GM04504 (cell line): Measurements from ENCODE around the gene ECI2.
A peak's percentile ranks its signal among the peaks of the same experiment; 100 is the strongest.

ENCODE experiments used
- DNase-seq: peaks from one replicate; pipeline ENCODE4 v3.0.0-alpha.2; 2012; ENCODE audit warnings: low read depth

The ECI2 gene, protein sequence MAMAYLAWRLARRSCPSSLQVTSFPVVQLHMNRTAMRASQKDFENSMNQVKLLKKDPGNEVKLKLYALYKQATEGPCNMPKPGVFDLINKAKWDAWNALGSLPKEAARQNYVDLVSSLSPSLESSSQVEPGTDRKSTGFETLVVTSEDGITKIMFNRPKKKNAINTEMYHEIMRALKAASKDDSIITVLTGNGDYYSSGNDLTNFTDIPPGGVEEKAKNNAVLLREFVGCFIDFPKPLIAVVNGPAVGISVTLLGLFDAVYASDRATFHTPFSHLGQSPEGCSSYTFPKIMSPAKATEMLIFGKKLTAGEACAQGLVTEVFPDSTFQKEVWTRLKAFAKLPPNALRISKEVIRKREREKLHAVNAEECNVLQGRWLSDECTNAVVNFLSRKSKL

DNA sequence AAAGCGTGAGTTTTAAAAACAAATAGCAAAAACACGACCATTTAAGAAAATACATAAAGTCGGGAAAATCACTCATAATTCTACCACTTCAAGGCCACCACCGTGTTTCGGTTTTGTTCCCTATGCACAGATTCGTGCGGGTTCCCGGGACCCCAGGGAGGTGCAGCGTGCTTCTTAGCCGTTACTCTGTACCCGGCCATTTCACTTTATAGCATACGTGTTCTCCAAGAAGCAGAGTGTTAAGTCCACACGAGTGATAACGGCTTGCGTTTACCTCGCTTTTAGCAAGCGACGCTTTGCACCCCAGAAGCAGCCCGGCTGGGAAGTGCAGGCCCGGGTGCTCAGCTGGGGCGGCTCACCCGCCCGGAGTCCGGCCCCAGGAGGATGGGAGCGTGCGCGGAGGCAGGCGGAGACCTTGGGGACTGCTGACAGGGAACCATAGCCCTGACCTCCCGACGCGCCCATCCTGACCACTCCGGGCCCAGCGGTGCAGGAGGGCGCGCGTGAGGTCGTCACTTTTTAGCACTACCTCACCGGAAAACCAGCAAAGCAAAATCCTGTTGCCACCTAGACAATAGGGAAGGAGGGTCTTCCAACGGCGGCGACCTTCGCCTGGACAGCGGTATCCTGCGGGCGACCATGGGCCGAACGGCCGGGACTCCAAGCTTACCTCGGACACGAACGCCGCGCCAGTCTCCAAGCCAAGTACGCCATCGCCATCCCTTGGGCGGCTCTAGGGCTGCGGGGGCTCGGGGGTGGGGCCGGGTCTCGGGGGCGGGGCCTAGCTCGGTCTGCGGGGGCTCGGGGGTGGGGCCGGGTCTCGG lies at the start of gene ECI2:
TSS of gene ECI2 (minus strand) at position 735 of the 824 bp plus-strand sequence. CDS start at position 720, 15 bp downstream.
- no peak for DNase-seq

DNA sequence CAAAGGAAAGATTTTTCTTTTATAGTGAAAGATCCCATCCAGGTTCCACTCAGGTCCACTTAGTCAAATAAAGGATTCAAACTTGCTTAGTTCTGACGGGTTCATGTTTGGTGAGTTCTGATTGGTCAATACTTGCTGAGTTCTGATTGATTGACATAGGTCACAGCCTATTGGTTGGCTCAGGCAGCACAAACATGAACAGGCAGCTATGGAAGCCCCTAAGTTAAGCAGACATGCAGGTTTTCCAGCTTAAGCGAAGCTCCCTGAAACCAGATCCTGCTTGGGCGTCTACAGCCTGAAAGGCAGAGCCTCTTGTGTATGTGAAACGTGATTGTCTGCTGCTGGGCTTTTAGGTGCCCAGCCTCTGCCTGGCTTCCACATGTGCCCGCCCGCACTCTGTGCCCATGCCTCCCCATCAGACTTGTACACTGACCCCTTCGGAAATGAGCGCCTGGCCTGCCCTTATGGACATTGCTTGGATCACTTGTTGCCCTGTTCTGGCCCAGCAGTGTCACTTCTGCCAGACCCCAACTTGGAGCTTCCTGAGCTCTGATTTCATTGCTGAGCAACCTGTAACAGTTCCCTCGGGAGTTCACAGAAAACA lies 45.4 kb upstream of the ECI2 start:
- peak; percentile 5 for DNase-seq

DNA sequence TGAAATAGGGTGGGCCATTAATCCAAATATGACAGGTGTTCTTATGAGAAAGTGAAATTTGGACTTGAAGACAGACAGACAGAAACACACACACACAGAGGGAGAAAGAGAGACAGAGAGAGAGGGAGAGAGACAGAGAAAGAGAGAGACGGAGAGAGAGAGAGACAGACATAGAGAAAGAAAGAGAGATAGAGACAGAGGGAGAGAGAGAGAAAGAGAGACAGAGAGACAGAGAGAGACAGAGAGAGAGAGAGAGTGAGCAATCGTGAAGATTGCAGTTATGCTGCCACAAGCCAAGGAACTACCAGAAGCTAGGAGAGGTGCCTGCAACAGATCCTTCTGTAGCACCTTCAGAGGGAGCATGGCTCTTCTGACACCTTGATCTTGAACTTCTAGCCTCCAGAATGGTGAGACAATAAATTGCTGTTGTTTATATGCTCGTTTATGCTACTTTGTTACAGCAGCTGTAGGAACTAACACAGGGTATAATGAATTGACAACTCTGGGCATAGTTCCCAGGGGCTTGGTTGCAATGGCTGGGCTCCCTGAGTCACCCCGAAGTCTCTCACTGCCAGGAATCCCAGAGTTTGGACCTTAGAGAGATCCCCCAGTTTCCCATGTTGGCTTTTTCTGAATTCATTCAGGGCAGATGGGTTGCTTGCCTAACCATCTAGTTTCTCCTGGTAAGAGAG lies 44.7 kb upstream of the ECI2 start:
- DNase-seq: no peak

DNA sequence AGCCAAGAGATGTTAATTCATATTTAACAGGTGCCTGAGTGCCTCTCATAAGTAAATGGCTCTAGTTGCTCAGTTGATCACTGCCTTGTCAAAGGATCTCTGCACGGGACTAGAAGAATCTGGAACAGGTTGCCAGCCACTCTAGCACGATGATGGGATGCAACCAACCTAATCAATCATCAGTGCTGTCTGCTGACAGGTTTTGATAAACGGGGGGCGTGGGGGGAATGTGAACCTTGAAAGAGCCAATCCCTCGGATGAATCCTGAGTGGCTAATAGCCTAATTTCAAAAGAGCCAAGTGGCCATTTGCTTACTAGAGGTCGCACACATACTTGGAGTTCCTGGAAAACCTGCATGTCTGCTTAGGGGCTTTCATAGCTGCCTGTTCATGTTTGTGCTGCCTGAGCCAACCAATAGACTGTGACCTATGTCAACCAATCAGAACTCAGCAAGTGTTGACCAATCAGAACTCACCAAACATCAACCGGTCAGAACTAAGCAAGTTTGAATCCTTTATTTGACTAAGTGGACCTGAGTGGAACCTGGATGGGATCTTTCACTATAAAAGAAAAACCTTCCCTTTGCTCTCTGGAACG lies 43.5 kb upstream of the ECI2 start:
- no peak for DNase-seq

DNA sequence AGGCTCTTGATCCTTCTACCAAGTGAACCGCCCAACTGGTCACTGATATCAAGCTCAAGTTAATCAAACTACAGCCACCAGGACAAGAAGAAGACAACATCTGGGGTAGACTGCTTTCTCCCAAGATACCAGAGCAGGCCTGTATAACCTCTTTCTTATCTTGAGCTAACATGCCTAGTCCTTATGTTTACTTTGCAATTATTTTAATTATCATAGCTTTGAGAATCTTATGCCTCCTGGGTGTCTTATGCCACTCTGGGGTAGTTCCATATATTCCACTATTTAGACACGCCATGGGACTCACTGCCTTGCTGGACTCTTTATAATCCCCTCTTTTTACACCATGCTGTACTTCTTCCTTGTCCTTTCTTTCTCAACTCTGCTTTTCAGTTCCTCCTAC lies 41.5 kb upstream of the ECI2 start:
- DNase-seq: no peak

DNA sequence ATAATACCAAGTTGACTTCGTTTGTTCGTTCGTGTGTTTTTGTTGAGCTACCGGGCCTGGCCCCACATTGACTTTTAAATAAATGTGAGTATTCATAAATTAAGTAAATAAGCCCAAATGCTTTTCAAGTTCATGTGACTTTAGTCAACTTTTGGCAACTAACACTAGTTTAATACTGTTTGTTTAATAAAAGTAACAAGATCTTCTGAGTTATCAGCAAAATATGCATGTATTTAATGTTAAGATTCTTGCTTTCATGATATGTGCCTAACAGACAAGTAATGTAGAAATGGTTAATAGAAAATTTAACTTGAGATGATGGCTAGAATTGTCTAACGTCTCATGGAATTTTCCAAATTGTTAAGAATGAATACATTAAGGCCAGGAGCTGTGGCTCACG lies 38.7 kb upstream of the ECI2 start:
- no peak for DNase-seq

DNA sequence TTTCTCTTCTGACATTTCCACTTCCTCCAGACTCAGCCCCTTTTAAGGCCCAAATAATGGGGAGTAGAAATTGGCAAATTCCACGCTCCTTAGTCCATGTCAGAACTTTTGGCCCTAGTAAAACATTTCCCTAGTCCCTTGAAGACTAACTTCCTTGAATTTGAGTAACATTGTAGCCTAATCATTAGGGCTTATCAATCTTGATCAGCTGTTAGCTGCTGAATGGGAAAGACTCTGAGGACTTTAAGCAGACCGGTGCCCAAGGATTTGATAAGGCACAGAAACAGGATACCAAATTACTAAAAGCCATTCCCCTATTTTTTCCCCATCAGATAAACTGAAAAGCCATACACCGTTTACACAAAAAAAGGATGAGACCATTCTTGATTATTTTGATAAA lies 37.0 kb upstream of the ECI2 start:
- no peak for DNase-seq

DNA sequence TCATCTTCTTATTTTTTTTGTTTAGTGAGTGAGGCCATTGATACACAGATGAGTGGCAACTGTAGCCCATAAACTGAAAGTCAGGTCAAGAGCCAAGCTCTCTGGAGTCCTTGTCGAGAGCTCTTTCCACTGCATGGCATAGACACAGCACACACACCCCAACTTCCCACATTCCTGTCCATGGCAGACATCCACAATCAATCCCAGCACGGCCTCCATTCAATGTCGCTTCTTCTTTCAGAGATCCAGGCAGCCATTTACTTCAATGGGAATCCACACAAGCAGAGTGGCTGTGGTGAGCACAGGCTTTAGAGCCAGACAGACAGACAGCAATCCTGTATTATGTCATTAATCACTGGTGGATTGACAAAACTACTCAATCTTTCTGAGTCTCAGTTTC lies 34.9 kb upstream of the ECI2 start:
- no peak for DNase-seq

DNA sequence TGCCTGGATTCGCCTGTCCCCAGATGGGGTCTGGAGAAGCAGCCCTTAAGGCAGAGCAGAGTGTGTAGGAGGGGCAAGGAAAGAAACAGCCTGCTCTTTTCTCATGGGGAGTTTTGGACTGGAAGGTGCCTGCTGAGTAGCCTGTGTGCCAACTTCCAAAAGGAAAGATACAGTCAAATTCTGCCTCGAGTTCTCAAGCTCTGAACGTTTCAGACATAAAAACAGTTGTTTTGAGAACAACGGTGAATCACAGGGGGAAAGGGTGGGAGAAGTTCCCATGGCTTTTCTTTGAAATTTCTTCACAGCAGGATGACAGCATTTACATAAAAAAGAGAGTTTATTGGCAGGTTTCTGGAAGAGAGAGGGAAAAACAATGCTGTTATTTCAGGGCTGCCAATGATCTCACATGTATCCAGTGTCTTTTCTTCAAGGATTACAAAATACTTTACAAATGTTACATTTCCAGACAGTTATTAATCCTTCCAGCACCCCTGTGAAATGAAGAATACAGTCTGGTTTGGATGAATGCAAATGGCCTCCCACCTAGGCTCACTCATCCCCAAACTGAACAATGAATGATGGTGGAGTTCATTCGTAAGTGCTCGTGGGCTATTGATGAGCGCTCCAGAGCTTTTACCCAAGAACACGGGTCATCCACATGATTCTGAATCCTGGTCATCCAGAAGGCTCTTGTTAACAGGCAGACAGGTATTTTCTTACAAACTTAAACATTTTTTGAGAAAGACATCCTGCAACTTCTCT lies 33.8 kb upstream of the ECI2 start:
- DNase-seq: peak; percentile 23

DNA sequence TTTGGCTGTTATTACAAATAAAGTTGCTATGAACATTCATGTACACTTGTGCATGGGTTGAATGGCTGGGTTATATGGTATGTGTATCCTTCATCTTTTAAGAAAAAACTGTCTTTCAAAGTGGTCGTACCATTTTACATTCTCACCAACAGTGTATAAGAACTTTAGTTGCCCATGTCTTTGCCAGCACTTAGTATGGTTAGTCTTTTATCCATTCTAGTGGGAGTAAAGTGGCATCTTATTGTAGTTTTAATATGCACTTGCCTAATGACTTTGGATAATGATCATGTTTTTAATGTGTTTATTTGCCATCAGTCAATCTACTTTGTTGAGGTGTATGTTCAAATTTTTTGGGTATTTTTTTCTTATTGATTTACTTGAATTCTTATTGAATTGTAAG lies 32.5 kb upstream of the ECI2 start:
- no peak for DNase-seq

DNA sequence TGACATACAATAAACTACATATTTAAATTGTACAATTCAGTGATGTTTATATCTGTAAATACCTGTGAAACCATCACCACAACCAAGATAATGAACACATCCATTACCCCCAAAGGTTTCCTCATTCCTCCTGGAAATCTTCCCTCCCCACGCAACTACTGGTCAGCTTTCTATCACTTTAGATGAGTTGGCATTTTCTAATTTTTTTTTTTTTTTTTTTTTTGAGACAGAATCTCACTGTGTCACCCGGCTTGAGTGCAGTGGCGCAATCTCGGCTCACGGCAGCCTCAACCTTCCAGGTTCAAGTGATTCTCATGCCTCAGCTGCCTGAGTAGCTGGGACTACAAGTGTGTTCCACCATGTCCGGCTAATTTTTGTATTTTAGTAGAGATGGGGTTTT lies 31.7 kb upstream of the ECI2 start:
- no peak for DNase-seq

DNA sequence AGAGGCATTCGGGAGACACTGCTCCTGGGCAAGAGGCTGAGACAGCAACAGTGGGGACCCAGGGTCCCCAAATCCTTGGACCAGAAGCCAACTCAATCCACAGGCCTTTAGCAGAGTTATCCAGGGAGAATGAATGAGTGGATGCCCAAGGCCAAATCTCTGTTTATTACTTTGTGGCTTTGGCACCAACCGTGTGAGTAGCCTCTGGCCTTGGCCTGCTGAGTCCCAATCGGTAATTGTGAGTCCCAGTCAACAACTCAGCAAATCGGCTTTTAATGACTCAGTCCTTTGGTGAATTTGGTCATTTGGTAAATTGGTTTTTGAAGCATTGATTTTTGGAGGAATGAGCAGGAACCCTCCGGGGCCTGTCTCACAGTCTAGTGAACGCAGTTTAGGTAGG lies 29.1 kb upstream of the ECI2 start:
- DNase-seq: no peak

DNA sequence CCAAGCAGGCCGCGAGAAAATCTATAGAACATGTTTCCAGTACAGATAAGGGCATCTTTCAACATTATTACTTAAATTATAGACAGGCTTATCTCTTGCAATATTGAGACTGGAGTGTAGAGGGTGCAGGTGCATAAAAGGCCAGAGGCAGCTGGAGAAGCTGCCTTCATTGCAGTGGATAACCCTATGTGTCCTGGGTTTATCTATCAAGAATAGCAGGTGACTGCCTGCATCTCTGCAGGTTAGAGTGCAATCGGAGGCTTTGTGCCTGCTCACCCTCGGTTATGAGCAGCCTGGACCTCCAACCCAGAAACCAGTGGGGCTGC lies 28.7 kb upstream of the ECI2 start:
- DNase-seq: no peak

DNA sequence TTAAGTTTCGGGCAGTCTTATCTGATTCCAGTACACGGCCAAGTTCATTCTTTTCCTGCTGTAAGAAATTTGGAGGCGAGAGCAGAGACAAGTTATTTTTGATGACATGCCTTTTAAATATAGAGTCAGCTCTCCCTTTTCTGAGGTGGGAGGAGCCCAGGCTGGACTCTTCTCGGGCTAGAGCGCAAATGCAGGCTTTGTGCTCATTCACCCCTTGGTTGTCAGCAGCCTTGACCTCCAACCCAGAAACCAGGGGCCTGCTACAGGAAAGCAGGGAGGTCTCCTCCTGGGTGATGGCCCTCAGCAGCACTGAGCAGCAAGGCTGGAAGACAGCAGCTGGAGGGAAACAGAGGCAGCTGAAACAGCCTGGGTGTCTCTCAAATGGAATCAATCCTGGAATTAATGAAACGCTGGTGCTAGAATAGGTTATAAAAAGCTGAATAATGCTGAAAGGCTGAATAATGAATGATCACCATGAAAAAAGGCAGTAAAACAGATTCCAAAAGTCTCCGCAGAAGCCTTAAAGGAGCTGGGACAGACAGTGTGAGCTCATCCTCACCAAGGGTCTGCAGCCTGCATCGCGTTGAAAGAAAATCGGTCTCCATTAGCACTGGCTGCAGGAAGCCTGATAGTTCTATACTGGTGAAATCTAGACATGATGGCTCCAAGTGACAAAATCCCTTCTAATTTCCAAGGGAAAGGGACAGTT lies 28.2 kb upstream of the ECI2 start:
- no peak for DNase-seq

DNA sequence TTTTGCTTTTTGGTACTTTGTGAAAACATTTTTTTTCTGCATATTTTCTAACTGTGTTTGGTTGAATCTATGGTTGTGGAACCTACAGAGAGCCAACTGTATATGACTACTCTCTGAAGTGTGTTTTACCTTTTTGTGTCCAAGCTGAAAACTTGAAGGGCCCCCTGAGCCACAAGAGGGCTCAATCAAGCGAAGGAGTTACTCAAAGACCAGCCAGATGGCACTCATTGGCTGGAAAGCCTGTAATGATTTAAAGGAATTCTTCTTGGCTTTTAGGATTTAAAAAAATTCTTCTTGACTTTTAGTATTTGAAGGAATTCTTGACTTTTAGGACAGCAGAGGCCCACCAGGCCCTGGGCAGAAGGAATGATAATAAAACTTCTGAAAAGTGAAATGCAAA lies 27.0 kb upstream of the ECI2 start:
- DNase-seq: no peak

DNA sequence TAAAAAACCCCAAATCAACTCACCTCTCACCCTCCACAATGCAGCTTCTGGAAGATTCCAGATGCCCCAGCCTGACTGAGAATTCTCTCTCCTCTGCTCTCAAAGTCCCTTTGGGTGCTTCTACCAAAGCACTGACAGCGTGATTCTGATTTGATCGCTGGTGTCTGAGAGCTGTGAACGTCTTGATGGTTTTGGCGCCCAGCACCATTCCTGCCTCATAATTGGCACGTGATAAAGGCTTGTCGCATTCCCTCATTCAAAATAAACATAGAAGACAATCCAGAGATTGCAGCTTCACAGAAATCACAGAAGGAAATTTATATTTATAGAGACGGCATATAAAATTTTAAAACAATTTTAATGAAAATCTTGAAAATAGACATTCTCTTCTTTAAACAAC lies 24.1 kb upstream of the ECI2 start:
- no peak for DNase-seq

DNA sequence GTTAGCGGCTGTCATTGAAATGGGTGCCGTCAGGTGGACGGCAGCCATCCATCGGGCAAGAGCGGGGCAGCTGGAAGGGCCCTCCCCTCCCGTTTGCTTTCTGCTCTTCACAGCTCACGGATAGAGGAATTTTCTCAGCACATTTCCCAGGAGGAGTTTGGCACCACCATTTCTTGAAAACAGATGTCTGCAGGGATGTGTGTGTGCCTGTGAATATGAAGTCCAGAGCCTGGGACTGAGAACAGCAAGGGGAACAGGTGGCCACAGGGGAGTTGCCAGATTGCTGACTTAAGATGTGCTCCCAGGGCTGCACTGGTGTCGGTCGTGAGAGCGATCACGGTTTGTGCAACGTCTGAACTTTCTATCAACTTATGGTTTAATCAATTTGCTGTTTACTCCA lies 22.1 kb upstream of the ECI2 start:
- DNase-seq: no peak

DNA sequence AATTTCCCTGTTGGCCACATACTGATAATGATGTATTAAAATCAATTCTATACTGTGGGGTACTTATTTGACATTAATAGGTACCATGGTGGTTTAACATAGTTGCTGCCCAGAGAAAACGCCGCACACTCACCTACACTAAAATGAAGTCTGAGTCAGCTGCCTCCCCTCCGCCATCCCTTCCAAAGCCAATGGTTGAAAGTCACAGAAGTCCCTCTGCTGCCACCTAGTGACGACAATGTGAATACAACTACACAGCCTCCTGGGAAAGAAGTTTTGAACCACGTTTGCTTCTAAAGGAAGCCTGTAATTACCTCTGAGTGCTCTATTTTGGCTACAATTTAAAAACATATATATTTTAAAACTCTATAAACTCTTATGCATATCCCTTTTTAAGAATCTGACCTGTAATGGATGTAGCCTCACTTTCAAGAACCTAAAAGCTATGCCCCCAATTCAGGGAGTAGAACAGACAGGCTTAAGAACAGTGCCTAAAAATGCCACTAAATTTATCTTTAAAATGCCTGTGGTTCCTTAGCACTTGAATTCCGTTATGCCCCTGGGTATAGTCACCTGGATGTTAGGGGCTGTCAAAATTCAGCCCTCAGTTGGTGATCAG lies 20.6 kb upstream of the ECI2 start:
- DNase-seq: peak; percentile 70

DNA sequence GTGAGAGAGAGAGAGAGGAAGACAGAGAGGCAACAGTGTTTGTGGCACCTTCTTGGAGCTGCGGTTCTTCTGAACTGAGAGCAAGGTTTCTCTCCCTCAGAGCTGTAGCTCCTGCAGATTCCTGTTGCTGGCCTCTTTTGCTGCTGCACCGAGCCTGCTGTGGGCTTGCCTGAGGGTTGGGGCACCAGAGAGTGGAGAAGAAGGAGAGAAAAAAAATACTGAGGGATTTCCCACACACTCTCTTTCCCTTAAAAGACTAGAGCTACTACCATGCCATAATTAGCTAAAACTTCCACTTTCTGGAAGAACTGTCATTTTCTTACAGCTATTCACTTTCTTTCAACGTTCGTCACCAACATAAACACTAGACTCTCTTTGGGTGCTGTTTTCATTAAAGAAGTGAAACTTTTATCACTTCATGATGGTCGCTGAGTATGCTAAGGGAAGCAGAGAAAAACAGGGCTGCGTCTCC lies 18.2 kb upstream of the ECI2 start:
- no peak for DNase-seq

DNA sequence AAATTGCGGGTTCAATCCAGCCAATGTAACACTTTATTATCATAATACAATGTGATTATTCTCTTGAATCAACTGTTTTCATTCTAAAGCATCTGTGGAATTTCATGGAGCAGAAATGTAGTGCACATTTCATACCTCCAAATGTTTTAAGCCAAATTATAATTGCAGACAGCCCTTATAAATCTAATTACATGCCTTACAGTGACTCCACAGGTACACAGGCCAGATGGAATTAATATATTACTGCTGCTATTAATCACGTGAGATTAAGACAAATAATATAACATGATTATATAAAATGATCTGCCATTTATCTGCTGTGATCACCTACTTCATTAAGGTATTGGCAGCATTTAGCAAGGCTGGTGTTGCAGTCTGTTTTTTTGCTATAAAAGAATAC lies 9.7 kb upstream of the ECI2 start:
- no peak for DNase-seq
